ENCODE data around the gene PRSS1.

DNA sequence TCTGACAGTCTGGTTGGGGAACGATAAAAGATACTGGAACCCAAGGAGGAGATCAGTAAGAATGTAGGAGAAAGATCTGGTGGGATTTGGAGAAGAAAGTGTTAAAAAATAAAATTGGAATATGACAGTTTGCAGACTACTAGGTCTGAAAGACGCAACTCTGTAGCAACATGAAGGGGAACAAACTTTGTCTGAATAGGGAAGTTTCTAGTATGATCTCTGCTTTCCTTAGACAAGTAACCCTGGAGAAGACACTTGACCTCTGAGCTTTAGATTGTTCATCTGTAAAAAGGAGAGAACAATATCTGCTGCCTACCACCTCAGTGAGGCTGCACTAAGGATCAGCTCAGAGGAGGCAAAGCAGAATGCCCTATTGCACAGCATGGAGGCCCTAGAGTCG is 3.0 kb upstream of the PRSS1 start:
- TF ChIP-seq, protein P1, sequence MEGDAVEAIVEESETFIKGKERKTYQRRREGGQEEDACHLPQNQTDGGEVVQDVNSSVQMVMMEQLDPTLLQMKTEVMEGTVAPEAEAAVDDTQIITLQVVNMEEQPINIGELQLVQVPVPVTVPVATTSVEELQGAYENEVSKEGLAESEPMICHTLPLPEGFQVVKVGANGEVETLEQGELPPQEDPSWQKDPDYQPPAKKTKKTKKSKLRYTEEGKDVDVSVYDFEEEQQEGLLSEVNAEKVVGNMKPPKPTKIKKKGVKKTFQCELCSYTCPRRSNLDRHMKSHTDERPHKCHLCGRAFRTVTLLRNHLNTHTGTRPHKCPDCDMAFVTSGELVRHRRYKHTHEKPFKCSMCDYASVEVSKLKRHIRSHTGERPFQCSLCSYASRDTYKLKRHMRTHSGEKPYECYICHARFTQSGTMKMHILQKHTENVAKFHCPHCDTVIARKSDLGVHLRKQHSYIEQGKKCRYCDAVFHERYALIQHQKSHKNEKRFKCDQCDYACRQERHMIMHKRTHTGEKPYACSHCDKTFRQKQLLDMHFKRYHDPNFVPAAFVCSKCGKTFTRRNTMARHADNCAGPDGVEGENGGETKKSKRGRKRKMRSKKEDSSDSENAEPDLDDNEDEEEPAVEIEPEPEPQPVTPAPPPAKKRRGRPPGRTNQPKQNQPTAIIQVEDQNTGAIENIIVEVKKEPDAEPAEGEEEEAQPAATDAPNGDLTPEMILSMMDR (IDR thresholded peaks at IDR 0.05; ENCODE audit: insufficient read depth, low read length, poor library complexity, severe bottlenecking), result no peak
- TF ChIP-seq EZH2phosphoT487 (conservative IDR thresholded peaks at IDR 0.05; ENCODE audit: low read length), result no peak

All from SU-DHL-6 (cell line).